HG03558 (cell line): ENCODE measurements around the gene MMRN2.

Experiments
- ATAC-seq: cut with Tn5 transposase; IDR thresholded peaks from one replicate; pipeline ENCODE4 v1.9.1; 2021; ENCODE audit warnings: moderate number of reproducible peaks; ENCODE audit not compliant: unreplicated experiment; ENCODE audit errors: extremely low read depth

MMRN2 gene

DNA sequence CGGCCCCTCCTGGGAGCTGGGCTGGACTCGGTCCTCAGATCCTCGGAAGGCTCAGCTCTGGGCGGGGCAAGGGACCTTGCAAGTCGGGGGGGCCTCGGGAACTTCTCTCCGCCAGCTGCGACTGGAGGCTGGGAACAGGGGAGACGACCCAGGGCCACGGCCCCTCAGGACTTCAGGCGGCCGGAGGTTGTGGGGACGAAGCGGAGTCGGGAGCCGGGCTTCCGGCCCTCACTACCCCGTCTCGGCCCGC lies 13.5 kb upstream of the MMRN2 start:
- ATAC-seq: no peak

DNA sequence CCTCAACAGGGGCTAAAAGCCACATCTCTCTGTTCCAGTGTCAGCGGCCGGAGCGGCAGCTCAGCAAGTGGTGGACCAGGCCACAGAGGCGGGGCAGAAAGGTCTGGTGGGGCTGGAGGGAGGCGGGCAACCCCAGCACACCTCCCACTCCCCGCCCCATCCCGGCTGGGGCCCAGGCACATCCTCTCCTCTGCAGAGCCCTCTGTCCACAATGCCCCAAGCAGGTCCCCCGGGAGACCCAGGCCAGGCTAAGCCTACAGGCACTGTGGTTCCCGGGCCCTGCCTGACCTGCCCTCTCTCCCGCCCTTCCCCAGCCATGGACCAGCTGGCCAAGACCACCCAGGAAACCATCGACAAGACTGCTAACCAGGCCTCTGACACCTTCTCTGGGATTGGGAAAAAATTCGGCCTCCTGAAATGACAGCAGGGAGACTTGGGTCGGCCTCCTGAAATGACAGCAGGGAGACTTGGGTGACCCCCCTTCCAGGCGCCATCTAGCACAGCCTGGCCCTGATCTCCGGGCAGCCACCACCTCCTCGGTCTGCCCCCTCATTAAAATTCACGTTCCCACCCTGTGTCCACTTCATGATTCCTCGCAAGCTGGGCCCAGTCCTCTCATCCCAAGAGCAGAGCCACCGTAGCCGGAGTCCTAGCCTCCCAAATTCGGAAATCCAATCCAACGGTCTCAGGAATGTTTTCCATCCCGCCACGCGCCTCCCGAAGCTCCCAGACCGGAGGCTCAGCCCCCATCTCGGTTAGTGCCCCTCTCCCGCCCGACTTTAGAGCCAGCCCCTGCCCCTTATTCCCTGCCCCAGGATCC lies 13.0 kb upstream of the MMRN2 start:
- ATAC-seq: no peak

DNA sequence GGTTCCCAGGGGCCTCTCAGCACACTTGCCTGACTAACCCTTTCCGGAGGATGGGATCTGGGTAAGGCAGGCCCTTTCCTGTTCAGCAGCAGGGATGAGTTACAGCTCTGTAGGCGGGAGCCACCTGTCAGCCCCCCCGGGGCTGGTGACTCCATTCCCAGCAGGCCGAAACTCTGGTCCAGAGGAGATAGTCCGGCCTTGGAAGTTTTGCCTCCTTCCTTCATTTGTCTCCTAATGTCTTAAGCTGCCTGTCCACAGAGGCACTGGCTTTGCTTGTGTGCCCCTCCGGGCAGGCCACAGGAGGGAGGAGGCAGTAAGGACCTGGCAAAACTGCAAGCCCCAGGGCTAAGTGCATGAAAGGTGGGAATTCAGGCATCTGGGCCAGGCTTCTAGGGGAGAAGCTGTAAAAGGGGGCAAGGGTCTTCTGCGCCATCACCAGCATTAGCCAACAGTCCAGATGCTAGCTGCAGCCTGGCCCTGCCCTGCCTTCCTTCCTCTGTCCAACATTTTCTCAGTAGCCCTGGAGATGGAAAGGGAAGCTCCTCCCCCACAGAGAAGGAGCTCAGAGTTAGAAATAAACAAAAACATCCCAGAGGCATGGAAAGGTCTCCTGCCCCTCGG lies 12.1 kb upstream of the MMRN2 start:
- ATAC-seq: no peak

DNA sequence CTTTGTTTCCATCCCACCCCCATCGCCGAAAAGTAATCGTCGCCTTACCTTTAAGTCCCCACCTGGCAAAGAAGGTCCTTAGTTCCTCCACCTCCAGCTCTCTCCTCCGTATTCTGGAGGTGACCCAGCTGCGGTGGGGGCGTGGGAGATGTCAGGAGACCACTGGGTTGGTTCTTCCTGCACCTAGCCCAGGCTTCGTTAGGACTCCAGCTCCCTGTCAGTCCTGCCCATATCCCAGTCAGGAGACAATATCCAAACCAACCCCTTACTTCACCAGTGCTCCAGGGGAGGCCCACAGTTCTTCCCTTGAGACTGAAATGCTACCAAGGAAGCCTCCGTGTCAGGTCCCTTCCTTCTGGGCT lies 11.6 kb upstream of the MMRN2 start:
- ATAC-seq: no peak

DNA sequence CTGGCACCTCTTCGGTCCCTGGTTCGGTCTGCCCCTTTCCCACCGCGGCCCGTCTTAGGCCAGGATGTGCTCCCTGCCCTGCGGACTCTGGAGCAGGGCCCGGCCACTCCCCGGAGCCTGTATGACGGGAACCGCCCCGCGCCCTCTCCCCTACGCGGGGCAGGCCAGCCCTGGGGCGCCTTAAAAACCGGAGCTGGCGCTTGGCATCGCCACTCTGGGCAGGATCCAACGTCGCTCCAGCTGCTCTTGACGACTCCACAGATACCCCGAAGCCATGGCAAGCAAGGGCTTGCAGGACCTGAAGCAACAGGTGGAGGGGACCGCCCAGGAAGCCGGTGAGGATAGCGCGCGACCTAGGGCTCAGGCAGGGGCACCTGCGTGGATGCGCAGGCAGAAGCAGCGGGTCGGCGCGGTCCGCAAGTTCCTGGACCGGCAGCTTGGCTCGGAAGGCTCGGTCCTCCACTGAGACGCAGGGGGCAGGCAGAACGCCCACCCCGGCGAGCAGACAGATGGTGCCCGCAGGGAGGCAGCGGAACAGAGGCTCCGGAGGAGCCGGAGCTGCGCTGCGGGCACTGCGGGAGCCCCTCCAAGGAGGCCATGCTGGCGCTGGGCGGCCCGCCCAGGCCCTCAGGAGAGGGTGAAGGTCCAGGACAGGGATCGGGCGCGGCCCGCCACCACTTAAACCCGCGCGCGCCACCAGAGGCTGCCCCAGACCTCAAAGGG lies 11.0 kb upstream of the MMRN2 start, which contains the start of gene ADIRF:
ADIRF (plus strand) TSS at position 212 of the 723 bp plus-strand sequence; CDS start at position 275, 63 bp downstream.
- ATAC-seq: no peak

DNA sequence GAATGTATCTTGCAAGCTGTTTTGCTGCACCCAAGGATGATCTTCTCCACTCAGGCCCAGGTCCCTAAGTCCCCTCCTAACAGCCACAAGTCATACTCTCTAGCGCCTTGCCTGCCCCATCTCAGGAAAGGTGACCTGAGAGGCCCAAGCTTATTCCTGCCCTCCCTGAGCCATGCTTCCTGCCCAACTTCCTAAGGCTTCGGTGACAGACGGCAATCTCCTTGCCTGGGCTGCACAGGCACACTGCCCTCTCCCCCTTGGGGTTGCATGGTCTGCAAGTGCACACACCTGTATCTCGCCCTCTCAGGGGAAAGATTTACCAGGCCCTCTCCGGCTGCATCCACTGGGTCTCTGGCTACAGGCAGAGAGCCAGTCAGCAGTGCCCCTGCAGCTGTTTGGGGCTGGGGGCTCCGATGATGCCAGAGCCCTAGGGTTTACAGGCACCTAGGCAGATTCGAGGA lies 10.1 kb upstream of the MMRN2 start:
- no peak for ATAC-seq

DNA sequence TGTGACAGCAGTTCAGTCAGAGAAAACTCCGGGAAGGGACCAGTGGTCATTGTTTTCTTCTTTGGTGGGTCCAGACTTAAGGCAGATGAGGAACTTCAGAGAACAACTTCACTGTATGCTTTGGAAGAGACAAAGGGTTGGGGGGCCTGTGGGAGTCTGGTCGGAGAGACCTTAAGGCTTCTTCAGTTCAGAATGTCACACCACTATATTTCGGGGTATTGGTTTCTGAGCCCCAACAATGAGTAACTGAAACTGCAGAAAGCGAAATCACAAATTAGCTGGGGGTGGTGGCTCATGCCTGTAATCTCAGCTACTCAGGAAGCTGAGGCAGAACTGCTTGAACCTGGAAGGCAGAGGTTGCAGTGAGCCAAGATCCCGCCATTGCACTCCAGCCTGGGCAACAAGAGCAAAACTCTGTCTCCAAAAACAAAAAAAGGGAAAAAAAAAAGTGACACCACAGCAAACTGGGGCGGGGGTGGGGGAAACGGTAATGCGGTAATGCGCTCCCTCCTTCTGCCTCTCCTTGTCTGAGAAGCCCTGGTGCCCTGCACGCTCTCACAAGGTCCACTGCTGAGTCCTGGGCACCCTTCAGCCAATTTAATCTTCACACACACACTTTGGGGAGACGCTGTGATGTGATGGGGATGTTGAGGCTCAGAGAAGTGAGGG lies 8.7 kb upstream of the MMRN2 start:
- ATAC-seq: no peak

DNA sequence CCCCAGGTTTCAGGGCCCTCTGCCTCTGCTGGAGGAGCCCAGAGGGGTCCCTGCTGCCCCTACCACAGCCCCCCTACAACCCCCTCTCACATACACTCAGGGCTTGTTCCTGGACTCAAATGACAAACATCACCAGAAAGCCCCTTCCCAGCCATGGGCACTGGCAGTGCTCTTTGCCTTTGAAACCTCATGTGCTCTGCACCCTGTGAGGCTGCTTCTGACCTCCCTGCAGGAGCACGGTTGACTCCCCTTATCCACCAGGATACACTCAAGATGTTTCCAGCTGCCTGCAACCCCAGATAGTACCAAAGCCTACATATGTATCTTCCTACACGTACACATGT lies 7.4 kb upstream of the MMRN2 start:
- no peak for ATAC-seq

DNA sequence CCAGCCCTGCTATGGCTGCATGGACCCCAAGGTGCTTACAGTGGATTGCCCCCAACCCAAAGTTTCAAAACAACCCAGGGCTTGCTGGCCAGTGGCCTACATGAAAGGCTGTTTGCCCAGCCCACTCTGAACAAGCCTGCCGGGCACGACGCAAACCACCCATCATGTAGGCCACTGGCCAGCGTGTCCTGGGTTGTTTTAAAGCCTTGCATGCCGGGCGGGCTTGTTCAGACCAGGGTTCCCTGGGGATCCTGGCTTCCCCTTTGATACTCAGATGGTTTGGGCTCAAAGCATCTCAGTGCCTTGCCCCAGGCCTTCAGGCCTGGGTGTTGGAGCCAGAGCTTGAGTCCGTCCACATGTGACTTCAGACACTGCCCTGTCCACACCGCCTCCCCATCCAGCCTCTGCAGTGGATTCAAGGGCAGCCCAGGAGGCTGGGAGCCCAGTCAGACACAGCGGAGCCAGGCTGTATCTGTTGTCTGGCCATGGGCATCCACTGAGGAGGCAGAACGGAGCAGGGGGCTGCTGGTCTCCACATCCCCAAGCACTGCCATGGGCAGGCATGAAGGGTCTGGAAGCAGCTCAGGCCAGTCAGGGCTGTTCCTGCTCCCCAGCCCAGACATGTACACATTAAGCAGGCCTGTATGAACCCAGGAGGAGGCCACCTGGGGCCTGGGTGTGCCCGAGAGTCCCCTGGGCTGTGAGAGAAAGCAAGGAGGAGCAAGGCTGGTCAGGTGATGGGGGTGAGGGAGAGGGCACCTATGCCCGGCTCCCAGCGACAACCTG lies 6.8 kb upstream of the MMRN2 start:
- no peak for ATAC-seq

DNA sequence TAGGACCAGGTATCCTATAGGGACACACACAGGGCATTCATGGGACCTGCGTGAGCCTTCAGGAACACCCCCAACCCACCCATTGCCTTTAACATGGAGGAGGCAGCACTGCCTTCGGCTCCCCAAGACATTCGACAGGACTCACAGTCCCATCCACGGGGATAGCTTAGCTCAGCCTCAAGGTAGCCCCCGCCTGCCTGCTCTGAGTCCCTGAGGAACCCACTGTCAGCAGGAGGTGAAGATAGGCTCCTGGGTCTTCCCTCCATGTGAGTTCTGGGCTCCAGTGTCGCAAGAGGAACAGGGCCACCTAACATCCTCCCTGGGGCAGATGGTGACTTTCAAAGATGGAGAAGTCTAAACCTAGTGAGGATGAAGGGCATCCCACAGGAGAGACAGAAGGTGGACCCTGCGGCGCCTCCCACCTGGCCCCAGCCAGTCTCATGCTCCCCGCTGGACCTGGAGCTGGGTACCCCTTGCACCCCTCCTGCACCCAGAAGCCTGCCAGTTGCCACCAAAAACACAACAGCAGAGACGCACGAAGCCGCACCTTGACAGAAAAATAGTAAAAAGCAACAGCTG lies 6.0 kb upstream of the MMRN2 start:
- no peak for ATAC-seq

DNA sequence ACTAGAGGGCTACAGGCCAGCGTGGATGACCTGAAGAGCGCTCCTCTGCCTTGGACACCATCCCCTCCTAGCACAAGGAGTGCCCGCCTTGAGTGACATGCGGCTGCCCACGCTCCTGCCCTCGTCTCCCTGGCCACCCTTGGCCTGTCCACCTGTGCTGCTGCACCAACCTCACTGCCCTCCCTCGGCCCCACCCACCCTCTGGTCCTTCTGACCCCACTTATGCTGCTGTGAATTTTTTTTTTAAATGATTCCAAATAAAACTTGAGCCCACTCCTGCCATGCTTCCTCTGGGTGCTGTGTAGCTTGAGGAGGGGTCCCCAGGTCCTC lies 5.5 kb upstream of the MMRN2 start:
- ATAC-seq: no peak

DNA sequence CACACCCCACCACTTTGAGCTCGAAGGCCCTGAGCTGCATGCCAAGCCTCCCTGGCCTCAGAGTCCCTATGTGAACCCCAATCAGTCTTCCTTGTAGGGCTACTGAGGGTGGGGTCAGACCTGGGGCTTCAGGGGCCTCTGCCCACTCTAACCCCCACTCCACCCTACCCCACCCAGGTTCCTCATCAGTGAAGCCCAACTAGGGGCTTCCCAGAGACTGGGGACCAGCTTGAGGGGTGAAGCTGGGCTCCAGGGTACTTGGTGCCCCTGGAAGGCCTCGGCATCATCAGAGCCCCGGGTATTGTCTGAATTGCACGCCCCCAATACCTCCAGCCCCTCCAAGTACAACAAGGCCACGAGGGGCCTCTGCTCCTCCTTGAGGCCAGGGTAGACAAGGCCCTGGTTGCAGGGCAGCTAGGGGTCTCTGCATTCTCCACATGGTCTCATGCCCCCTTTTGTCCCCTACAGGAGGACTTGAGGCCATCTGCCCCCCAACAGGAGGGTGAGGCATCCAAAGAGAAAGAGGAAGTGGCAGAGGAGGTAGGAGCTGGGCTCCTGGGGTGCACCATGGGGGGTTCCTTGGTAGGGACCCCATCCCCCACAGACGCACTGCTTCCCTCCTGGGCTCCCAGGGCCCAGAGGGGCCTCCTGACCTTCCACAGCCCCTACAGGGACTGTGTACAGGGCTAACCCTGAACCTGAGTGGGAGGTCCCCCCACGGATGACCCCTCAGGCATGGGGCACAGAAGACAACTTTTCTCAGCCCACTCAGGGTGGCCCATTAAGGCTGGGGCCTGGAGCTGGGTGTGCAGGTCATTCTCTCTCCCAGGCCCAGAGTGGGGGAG lies 4.9 kb upstream of the MMRN2 start:
- ATAC-seq: no peak

DNA sequence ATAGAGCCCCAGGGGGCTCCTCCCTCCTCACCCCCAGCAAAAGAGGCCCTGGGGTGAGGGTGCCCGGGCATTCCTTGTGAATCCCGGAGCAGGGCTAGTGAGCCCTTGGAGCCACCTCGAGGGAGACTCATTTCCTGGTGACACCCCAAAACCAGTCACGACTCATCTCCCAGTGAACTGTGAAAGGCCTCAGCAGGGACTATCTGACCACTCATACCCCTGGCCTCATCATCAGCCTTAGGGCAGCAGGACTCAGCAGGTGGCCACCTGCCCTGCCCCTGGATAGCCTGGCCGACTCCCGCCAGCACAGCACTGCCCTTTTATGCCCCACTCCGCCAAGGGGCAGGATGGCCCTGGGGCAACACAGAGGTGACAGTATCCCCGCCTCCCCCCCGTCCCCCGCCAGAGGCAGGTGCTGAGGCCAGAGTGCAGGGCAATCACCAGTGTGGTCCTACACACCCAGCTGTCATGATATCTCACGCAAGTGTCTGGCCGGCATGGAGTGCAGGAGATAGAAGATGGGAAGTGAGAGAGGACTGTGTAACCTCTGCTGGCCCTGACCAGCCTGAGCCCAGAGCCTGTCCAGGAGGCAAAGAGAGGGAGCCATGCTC lies 4.2 kb upstream of the MMRN2 start:
- no peak for ATAC-seq

DNA sequence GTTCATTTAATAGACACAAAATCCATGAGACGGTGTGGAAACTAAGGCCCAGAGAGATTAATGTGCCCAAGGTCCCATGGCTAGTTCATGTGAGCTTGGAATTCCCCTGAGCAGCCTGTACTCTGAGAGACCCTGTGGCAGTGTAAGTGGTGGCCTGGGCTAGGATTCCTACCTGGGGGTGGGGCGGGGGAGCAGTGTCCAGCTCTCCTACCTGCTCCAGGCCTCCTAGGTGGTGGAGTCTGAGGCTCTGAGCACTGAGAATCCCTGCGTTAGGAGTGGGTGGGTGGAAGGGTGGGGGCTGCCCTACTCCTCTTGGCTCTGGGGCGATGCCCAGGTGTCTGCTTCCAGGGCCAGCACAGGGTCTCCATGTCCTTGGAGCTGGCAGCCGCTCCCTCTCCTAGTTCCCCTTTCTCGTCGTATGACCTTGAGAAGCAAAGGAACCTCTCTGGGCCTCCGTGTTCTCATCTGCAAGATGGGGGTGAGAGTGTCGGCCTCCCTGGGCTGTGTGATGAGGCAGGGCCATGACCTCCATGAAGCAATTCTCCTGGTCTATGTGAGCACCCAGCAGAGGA lies 3.5 kb upstream of the MMRN2 start:
- ATAC-seq: no peak

DNA sequence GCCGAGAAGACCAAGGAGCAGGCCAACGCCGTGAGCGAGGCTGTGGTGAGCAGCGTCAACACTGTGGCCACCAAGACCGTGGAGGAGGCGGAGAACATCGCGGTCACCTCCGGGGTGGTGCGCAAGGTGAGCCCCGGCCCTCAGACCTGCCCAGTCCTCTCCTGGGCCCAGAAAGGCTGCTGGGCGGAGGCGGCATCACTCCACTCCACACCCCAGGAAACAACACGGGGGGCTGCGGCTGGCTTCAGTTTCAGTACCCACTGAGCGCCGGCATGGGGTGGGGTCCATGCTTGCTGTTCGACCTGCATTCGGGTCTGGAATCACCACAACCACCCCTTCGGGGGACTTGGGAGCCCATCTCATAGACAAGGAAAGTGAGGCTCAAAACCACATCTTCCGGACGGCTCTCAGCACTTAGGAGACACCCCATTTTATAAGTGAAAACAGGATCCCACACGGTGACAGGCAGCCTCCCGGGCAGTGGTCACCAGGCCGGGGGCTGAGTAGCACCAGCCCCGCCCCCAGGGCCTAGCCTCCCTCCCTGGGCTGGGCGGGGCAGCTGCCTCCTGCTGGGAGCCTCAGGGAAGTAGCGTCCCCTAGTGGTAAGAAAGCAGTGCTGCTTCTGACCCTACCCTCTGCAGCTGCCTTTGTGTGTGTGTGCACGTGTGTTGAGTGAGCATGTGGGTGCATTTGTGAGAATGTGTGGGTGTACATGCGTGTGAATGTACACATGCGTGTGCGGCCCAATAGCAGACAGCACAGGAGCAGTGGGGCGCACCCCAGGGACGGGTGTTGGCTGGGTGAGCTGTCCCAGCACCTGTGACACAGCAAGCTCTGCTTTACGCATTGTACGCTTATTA lies 2.8 kb upstream of the MMRN2 start:
- no peak for ATAC-seq

DNA sequence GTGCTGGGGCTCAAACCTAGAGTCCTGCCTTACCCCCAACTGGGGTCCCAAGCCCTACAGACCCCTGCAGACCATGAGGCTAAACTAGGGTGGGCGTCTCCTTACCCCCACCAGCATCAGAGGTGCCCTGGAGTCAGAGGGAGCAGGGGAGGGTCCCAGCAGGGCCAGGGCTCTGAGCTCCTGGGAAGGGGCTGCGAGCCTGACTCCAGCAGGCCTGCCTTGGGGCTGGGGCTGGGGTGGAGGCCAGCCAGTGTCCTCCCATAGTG lies 2.3 kb upstream of the MMRN2 start:
- ATAC-seq: no peak

DNA sequence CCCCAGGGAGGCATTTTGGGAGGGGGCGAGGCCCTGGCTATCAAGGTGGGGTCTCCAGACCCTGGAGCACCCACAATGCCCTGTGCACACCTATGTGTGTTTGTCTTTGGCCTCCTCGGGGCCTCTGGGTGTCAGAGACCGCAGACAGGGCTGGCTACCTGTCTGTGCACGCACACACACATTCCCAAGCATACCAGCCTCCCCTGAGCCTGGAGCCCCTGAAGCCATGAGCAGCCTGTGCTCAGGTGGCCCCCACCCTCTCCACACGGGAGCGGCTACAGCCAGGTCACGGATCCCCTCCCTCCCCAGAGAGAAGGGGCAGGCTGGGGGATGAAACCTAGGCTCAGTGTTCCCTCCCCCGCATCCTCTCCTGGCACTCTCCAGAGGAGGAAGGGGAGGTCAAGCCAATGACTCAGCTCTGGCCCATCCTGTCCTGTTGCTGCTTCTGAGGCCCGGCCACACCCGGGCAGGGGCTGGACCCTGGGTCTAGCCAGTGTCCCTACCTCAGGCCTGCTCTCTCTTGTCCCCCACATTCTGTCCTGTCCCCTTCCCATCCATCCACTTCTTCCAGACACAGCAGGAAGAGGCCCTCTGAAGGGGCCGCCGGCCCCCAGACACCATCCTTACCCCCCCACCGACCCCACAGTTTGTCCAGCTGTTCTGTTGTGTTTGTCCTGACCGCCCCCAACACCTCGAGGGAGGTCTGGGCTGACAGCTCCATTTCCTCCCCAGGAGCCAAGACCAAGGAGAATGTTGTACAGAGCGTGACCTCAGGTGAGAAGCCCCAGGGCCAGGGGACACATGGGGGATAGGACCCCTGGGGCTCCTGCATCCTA lies 1.7 kb upstream of the MMRN2 start:
- ATAC-seq: no peak
